Measurements from ENCODE around the gene WNK2.

- TF ChIP-seq CTCF (IDR thresholded peaks at IDR 0.05) (no peak), POLR2A (IDR thresholded peaks at IDR 0.05) (no peak), EP300 (IDR thresholded peaks at IDR 0.05) (no peak)
Measured at GRCh38 chr9:93224591-93224990, 40.7 kb downstream of the WNK2 start.
